ENCODE results near the gene PROCA1. TPM values are rescaled to one million over a fixed set of nuclear protein-coding genes. Genes with fewer than 3 reads are reported as not detected.
"Not testable (repeated sequence)": the region's sequence is repeated elsewhere in the genome, so short reads cannot be mapped to it uniquely, and the experiment has no call there.

PROCA1 gene
- total RNA-seq, 1 donor from 2014 or later, result 1.3 TPM

DNA sequence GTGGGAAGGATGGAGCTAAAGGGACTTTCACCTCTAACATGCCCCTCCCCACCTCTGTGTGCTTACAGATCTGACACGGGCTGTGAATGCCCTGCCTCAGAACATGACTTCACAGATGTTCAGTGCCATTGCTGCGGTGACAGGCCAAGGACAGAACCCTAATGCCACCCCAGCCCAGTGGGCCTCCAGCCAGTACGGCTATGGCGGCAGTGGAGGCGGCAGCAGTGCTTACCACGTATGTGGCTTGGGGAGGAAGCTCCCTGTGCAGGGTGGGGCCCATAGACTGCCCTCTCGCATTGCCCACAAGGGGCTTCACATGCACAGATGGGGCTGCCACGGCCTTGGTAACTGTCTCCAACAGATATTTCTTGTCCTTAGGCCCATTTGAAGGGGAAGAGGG is 11.4 kb downstream of the PROCA1 start:
- ATAC-seq (ENCODE audit: poor library complexity) (no peak), DNase-seq (peak; percentile 32)
- intact Hi-C loops (cut with DNase I), result no loop called here

DNA sequence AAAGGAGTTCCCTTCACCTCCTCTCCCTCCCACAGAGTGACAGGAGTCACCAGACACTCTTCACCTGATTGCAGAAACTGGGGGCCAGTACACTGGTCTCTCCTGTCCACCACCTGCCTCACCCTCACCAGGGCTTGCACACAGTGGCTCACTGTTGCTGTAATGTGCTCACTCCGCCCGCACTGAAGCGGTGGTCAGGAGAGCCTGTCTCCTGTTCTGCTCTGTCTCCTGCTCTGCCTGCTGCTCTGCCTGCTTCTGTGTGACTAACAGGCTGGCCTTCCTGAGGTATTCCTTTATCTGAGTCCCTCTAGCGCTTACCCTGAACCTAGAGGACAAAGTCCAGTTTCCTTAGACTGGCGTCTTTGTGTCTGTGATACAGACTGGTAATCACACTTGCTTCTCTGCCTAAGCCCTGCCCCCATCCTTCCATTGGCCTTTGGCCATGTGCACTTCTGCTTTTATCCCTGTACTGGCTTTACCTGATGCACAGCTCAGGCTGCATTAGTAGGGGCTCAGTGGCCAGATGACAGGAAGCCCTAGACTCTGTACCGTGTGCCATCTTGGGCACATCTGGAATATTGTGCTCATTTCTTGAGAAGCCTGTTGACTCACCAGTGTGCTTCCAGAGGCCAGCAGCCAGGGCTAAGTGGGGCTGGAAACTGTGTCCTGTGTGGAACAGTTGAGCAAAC is 13.3 kb downstream of the PROCA1 start:
- DNase-seq (no peak), ATAC-seq (ENCODE audit: poor library complexity) (no peak)
- intact Hi-C loops (cut with DNase I), result no loop called here

DNA sequence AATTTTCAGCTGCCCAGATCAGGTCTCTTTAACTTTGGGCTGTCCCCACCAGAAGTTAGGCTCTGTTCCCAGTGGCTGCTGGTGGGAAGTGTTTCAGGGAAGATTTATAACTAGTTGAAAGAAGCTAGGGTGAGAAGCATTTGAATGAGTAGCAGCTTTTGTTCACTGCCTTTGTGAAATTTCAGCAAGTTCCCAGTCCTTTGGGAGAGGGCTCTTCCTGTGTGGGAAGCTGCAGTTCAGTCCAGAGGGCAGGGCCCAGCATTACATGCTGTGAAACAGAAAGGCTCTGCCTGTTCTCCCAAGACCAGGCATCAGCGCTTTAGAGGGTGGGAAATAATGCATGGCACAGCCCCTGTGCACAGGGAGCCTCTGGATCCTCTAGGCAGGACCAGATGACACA is 17.8 kb downstream of the PROCA1 start:
- intact Hi-C loops (cut with DNase I), result no loop called here
- no peak for DNase-seq
- ATAC-seq (ENCODE audit: poor library complexity), result no peak

DNA sequence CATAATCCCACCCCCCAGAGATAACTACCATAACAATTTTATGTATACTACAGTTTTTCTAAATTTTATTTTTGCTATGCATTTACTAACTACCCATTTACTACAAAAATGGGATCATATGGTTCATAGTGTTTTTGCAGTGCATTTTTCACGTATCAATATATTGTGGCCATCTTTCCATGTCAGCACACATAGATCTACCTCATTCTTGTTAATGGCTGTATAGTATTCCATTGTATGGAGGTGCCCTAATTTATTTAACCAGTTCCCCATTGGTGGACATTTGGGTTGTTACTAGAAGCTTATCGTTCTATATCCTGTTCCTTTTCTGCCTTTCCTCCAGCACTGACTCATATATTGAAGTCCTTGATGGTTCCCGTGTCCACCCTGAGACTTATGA is 22.7 kb downstream of the PROCA1 start:
- no peak for DNase-seq
- ATAC-seq (ENCODE audit: poor library complexity), result no peak
- intact Hi-C loops (cut with DNase I), result no loop called here

DNA sequence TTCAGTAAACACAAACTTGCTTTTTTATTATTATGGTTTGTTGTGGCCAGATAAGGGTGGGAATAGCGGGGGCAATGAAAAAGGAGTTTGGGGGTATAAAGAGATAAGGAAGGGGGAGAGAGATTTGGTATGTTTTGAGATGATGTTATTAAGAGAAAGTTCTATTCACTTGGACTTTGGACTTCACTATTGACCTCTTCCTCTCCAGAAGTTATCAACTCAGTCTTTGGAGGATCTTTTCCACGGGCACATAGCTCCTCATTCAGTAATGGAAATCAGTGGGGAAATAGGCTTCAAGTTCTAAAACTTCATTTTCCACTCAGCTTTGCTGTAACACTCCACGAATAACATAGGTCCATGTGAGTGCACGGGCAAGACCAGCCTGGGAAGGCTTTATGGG is 23.2 kb downstream of the PROCA1 start:
- DNase-seq (no peak), ATAC-seq (ENCODE audit: poor library complexity) (no peak)
- intact Hi-C loops (cut with DNase I), result no loop called here

DNA sequence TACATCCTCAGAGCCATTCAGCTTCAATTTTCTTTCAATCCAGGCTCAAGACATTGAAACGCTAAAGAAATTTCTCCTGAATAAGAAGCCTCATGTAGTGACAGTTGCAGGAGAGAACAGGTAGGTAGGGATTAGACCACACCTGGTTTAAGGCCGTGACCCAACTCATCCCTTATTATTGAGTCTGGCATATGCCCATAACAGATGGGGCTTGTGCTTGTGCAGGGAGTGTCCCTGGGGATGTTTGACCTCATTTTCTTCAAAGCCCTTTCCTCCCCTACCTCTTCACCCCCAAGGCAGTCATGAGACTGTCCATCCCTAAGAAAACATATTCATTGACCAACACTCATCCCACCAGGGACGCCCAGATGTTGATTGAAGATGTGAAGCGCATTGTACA is 25.4 kb downstream of the PROCA1 start:
- no peak for ATAC-seq (ENCODE audit: poor library complexity)
- intact Hi-C loops (cut with DNase I), result no loop called here
- DNase-seq, result no peak

DNA sequence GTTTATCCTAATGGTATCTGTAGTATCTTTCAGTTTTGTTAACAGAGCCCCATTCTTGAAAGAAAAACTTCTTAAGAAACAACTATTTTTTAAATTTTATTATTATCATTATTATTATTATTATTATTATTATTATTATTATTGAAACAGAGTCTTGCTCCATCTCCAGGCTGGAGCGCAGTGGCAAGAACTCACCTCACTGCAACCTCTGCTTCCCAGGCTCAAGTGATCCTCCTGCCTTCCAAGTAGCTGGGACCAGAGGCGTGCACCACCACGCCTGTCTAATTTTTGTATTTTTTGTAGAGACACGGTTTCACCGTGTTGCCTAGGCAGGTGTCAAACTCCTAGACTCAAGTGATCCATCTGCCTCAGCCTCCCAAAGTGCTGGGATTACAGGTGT is 26.3 kb downstream of the PROCA1 start:
- intact Hi-C loops (cut with DNase I), result no loop called here
- ATAC-seq (ENCODE audit: poor library complexity) (no peak), DNase-seq (no peak)

DNA sequence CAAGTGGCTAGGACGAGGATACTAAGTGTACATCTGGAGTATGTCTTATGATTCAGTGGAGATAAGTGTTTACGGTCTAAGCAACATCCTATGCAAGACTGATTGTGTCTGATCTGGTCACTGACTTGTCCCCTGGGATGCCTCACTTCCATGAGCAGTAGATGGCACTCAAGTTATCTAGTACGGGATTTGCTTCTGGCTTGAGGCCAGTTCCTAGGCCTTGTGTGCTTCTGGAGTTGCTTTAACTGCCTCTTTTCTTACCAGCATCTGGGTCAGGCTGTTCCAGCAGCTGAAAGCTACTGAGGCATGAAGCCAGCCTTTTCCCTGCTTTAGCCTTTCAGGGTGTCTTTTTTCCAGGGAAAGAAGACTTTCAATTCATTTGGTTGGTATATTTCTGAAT is 26.7 kb downstream of the PROCA1 start:
- DNase-seq (no peak), ATAC-seq (ENCODE audit: poor library complexity) (peak; percentile 34)

DNA sequence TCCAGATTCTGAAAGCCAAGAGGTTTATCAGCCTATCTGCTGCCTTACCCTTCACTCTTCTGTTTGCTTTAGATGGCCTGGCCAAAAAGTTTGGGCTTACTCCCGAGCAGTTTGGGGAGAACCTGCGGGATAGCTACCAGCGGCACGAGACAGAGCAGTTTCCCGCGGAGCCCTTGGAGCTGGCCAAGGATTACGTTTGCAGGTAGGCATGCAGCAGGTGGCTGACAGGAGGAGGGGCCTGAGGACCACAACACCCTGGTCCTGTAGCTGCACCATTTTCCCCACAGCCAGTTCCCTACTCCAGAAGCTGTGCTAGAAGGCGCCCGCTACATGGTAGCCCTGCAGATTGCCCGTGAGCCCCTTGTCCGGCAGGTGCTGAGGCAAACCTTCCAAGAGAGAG is 29.0 kb downstream of the PROCA1 start:
- intact Hi-C loops (cut with DNase I), result no loop called here
- ATAC-seq (ENCODE audit: poor library complexity) (no peak), DNase-seq (no peak)

More for the DNA sequence above, 26.7 kb downstream of the PROCA1 start:
- intact Hi-C loops (cut with DNase I), result no loop called here

DNA sequence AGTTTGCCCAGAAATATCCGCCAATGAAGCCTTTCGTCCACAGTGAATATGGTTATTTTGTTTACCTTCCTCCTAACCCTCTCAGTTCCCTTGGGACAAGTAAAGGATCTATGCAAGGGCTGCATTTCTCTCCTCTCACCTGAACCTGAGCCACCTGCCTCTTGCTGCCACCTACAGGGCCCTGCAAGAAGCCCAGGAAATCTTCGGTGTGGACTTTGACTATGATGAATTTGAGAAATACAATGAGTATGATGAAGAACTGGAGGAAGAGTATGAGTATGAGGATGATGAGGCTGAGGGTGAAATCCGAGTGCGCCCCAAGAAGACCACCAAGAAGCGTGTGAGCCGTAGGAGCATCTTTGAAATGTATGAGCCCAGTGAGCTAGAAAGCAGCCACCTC is 35.7 kb downstream of the PROCA1 start:
- DNase-seq (no peak), ATAC-seq (ENCODE audit: poor library complexity) (no peak)
- intact Hi-C loops (cut with DNase I), result no loop called here

DNA sequence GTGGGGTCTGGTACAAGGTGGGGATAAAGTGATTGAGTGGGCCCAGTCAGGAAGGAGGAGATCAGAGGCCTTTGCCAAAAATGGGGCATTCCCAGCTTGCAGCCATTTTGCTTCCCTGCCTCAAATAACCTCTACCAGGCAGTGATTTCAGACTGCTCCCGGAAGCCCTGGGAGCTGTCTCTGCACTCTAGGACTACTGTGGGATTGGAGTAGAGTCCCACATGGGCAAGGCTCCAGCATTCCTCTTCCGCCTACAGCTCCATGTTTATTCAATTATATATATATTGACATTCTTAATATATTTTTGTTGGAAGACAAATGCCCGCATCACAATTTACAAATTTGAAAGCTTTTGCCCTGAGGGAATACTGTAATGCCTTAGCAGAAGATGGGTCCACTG is 36.2 kb downstream of the PROCA1 start:
- ATAC-seq (ENCODE audit: poor library complexity) (no peak), DNase-seq (no peak)
- intact Hi-C loops (cut with DNase I), result no loop called here

DNA sequence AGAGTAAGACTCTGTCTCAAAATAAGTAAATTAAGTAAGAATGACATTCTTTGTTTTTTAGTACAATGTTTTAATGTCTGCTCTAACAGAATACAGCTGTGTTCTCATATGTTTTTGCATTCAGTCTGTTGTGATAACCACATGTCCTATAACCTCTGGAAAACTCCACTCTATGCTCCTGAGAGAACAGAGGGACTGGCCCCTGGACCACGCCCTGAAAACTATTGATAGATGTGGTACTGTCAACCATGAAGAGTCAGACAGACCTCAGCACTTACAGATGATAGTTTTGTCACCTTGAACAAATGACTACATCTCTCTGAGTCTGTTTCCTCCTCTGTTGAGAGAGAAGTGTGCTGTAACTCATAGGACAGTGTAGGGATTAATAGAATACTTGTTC is 41.8 kb downstream of the PROCA1 start:
- DNase-seq (no peak), ATAC-seq (ENCODE audit: poor library complexity) (no peak)
- intact Hi-C loops (cut with DNase I), result no loop called here

DNA sequence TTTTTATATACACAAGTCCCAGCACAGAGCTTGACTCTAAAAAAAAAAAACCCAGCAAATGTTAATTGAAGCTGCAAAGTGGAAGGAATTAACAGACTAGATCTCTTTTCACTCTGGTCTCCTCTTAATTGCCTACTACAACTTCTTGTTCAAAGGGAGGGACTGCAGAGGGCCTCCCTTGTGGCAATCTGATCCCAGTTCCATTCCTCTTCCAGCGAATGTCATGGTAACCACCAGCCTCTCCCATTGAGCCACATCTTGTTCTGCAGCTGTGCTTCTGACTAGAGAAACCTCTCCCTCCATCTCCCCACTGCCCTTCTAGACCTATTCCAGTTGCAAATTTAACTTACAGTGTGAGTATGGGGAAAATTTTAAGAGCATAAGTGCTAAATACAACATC is 43.8 kb downstream of the PROCA1 start:
- no peak for DNase-seq
- intact Hi-C loops (cut with DNase I), result no loop called here
- no peak for ATAC-seq (ENCODE audit: poor library complexity)

DNA sequence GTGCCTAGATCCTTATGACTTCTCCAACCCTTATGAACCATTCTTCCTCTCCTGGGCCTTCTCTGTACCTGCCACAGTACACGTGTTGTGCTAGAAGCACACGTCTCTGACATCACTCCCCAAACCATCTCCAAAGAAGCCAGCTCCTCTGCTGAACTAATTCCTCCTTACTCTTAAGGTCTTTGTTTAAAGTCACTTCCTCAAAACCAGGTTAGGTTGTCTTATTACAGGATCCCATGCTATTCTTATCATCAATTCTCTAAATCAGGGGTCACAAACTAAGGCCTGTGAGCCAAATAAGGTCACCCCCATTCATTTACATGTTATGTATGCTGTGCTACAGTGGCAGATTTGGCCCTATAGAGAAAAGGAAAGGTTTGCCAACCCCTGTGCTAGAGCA is 45.7 kb downstream of the PROCA1 start:
- intact Hi-C loops (cut with DNase I), result no loop called here
- no peak for ATAC-seq (ENCODE audit: poor library complexity)

DNA sequence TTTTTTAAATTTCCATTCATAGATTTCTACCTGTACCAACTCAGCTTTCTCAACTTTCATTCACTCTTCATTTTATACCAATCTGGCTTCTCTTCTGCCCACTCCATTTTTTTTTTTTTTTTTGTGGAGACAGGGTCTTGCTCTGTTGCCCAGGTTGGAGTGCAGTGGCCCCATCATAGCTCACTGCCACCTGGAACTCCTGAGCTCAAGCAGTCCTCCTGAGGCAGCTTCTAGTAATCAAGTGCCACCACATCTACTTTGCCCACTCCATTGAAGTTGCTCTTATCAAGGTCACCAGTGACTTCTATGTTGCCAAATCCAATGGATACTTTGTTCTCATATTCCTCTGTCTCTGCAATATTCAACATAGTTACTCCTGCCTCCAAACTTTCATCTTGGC is 48.0 kb downstream of the PROCA1 start:
- intact Hi-C loops (cut with DNase I), result no loop called here
- ATAC-seq (ENCODE audit: poor library complexity), result no peak
- DNase-seq, result no peak

More for the DNA sequence above, 45.7 kb downstream of the PROCA1 start:
- DNase-seq, result no peak

DNA sequence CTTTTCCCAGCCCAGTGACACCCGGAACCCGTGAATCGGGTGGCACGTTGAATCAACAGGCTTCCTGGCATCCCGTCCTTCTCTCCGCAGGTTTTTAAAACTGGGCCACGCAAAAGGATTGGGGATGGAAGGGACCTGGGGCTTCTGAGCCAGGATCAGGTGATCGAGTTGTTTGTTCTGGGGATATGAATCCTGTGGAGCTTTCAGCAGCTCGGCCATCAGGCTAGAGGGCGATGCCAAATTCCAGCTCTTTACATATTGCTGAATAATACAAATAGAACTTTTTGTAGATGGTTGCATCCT is 49.2 kb downstream of the PROCA1 start:
- DNase-seq (no peak), ATAC-seq (ENCODE audit: poor library complexity) (no peak)
- intact Hi-C loops (cut with DNase I), result no loop called here

DNA sequence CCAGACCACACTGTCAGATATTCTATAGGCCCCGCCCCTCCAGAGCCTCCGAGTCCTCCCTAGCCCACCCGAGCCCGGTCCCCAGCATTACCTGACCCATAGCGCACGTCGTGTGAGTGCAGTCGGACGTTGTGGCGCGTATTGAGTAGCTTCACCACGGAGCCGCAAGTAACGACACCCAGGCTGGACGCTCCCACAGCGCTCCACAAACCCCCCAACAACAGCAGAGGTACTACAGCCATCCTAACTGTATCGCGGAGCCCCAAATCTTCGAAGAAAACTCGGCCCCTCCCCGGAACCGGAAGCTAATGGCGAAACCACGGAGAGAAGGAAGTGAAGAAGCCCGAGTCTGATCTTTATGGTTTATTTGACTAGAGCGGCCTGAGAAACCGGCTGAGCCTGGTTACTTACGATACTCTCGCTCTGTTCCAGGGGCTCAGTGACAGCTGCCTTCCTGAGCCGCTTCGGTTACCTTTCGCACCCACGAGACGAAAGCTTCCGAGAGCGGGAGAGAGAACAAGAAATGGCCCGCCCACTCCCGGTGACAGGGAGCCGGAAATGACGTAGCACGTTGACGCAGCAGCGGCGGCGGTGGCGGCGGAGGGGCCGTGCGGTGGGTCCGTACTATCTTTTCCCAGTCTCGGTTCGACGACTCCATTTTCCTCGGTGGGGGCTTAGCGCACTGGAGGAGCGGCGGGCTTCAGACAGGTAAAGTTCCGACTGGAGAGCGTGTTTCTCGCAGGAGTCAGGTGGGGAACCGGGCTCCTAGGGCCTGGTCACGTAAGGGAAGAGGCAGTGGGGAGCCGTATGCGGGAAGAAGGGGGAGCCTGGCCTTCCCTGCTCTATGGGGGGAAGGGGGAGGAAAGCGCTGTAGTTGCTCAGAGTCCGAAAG is 49.8 kb downstream of the PROCA1 start, which contains the start of the genes SDF2 and SUPT6H:
TSS of gene SDF2 (minus strand) at position 272 of the 892 bp plus-strand sequence. CDS start at position 242, 30 bp downstream.
TSS of gene SUPT6H (plus strand) at position 571 of the 892 bp plus-strand sequence. CDS start 11,197 bp downstream, outside the sequence.
- ATAC-seq (ENCODE audit: poor library complexity), result peak; percentile 98
- peak; percentile 94 for DNase-seq
- intact Hi-C loops (cut with DNase I), result no loop called here

DNA sequence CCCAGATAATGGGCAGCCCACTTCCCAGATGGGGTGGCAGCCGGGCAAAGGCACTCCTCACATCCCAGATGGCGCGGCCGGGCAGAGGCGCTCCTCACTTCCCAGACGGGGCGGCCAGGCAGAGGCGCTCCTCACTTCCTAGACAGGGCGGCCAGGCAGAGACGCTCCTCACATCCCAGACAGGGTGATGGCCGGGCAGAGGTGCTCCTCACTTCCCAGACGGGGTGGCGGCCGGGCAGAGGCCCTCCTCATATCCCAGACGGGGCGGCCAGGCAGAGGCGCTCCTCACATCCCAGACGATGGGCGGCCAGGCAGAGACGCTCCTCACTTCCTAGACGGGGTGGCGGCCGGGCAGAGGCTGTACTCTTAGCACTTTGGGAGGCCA is 52.2 kb downstream of the PROCA1 start:
- DNase-seq; intact Hi-C loops (cut with DNase I); ATAC-seq (ENCODE audit: poor library complexity): not testable (repeated sequence)

DNA sequence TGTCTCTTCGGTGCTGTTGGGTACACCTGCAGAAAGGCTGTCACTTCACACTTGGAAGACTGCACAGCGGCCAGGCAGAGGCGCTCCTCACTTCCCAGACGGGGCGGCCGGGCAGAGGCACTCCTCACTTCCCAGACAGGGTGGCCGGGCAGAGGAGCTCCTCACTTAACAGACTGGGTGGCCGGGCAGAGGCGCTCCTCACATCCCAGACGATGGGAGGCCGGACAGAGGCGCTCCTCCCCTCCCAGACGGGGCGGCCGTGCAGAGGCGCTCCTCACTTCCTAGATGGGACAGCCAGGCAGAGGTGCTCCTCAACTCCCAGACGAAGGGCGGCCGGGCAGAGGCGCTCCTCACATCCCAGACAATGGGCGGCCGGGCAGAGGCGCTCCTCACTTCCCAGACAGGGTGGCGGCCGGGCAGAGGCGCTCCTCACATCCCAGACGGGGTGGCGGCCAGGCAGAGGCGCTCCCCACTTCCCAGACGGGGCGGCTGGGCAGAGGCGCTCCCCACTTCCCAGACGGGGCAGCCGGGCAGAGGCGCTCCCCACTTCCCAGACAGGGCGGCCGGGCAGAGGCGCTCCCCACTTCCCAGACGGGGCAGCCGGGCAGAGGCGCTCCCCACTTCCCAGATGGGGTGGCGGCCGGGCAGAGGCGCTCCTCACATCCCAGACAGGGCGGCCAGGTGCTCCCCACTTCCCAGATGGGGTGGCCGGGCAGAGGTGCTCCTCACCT is 52.8 kb downstream of the PROCA1 start:
- intact Hi-C loops (cut with DNase I); DNase-seq; ATAC-seq (ENCODE audit: poor library complexity): not testable (repeated sequence)
